GM13977 (cell line): ENCODE results near the gene GLT1D1.

Experiments
- DNase-seq: peaks from one replicate; pipeline ENCODE4 v3.0.0; 2012; ENCODE audit warnings: low spot score
- in situ Hi-C: fragments of 300-500 bp; cut with MboI; formaldehyde crosslinking; loops from one replicate; pipeline ENCODE4 v1.12.0; 2022; ENCODE audit warnings: low sequenced_read_pairs, low pct_unique_long_range_greater_than_20kb, mixed read lengths, inconsistent platforms; ENCODE audit not compliant: unreplicated experiment
- TF ChIP-seq, protein P1 (sequence below): IDR thresholded peaks from 2 replicates; pipeline ENCODE4 v1.5.1; 2012; ENCODE audit warnings: mild to moderate bottlenecking, control low read depth; ENCODE audit not compliant: insufficient read depth; ENCODE audit errors: extremely low read depth, missing control alignments

The GLT1D1 gene

DNA sequence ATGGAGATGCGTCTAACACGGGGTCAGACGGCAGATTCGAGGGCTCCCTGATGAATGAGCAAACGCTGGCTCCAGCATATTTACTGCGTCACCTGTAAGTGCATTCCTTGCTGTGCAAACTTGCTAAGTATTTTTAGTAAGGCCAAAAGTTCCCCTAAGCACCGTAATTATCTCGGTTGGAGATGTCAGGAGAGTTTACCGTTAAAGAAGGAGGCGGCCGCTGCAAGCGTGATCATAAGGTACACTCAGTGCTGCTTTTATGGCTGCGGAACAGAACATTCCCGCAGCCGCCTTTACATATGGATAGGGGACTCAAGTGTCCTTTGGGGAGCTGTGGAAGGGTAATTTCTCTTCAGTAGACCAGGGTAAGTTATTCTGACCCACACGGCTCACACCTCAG lies 175.6 kb downstream of the GLT1D1 start:
- no peak for DNase-seq
- in situ Hi-C loops: no loop called here
- TF ChIP-seq, protein P1, sequence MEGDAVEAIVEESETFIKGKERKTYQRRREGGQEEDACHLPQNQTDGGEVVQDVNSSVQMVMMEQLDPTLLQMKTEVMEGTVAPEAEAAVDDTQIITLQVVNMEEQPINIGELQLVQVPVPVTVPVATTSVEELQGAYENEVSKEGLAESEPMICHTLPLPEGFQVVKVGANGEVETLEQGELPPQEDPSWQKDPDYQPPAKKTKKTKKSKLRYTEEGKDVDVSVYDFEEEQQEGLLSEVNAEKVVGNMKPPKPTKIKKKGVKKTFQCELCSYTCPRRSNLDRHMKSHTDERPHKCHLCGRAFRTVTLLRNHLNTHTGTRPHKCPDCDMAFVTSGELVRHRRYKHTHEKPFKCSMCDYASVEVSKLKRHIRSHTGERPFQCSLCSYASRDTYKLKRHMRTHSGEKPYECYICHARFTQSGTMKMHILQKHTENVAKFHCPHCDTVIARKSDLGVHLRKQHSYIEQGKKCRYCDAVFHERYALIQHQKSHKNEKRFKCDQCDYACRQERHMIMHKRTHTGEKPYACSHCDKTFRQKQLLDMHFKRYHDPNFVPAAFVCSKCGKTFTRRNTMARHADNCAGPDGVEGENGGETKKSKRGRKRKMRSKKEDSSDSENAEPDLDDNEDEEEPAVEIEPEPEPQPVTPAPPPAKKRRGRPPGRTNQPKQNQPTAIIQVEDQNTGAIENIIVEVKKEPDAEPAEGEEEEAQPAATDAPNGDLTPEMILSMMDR: no peak
